GM19351 (cell line): ENCODE data around the gene UQCC2.

ENCODE experiments used
- ATAC-seq: cut with Tn5 transposase; IDR thresholded peaks from one replicate; pipeline ENCODE4 v1.9.1; 2021; ENCODE audit warnings: mild to moderate bottlenecking, moderate library complexity; ENCODE audit not compliant: unreplicated experiment

Gene UQCC2

GRCh38 chr6:33744001-33744848 is 32.7 kb upstream of the UQCC2 start:
- ATAC-seq = no peak

DNA sequence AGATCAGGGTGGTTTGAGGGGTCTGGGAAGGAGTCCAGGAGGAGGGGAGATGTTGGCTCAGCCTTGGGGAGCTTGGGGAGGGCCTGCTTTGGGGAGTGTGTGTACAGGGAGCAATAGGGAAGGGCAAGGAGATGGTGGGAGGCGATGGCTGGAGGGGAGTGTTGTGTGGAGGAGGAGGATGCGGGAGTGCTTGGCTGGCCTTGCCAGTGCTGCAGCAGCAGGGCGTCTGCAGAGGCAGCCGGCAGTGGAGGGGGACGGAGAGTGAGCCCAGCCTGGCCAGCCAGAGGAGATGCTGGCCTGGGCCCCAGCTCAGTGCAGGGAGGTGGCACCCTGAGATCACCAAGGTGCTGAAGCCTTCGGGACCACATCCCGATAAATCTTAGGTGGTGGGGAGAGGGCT is 31.3 kb upstream of the UQCC2 start:
- ATAC-seq = no peak

DNA sequence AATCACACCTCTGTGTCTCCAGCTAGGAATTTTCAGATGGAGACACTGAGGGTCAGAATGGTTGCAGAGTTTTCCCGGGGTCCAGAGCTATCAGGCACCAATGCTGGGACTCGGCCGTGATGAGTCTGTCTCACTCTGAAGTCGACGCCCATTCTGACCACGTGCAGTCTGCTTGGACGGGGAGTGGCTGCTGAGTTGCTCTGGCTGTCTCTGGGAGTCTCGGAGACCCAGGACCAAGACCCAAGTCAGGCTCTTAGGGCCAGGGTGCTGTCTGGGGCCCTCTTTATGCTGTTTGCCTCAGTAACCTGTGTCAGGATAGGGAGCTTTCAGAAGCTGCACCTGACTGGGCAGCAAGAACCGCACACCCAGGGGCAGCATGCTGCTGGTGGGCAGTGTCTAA is 30.6 kb upstream of the UQCC2 start:
- ATAC-seq = no peak

GRCh38 chr6:33740794-33741193 is 29.3 kb upstream of the UQCC2 start:
- no peak for ATAC-seq

- no peak for ATAC-seq
Observed at GRCh38 chr6:33740204-33740608, 28.7 kb upstream of the UQCC2 start.

DNA sequence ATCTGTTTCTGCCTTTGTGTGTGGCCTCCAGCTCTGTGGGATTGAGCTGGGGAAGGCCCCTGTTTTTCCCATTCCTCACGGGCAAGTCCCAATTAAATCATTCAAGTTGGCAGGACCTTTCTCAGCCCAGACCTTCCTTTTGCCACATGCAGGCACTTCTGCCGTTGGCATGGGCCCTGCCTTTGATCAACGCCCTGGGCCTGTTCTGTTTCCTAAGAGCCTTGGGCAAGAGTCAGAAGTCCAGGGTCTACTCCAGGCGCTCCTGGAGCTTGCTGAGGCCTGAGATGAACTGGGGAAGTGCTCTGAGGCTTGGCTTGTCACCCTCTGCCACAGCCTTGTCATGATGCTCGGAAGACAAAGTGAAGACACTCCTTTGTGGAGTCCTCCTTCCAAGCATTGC is 28.1 kb upstream of the UQCC2 start:
- no peak for ATAC-seq

DNA sequence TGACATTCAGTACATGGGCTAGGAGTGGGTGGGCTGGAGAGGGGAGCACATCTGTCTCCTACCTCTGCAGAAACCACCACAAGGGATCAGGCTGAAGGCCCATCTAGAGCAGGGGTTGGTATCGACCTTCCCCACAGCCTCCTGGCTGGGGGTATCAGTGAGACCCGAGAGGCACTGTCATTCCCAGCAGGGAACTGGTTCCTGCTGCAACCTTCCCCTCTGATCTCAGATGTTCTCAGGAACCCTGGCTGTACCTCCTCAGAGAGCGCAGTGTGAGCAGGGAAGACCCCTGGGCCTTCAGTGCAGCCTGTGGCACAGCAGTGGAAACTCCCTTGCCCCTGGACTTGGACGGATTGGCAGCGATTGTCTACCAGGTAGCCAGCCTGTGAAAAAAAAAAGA is 27.4 kb upstream of the UQCC2 start:
- no peak for ATAC-seq

- no peak for ATAC-seq
Observed at GRCh38 chr6:33738153-33738552, 26.7 kb upstream of the UQCC2 start.

DNA sequence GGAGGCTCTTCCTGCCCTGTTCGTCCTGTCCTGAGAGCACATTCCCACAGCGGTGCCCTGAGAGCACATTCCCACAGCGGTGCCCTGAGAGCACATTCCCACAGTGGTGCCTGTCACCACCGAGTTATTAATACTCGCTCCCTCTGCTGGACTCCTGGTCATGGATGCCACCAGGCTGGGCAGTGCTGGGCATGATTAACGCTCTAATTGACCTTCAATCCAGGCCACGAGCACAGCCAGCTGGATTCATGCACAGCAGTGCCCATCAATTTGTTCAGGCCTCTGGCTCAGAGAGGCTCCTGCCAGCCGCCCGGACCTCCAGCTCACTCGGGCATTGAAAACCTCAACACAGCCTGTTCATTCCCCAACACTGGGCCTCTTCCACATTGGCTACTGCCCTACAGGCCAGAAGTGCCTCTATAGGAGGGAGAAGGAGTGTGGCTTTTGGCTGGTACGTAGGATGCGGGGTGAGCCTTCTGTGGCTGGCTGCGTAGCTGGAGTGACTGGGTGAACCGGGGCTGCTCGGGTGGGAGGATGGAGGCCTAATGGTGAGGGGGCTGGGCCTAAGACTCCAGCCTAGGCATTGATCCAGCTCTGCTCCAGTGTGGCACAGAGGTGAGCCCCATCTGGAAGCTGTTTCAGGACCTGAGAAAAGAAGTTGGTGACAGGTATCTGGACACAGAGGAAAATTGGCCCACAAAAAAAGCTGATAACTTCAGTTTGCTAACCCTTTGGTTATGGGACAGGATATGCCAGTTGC is 25.9 kb upstream of the UQCC2 start:
- no peak for ATAC-seq

- no peak for ATAC-seq
Observed at GRCh38 chr6:33735216-33735615, 23.7 kb upstream of the UQCC2 start.

- no peak for ATAC-seq
Observed at GRCh38 chr6:33733709-33734007, 22.2 kb upstream of the UQCC2 start.

GRCh38 chr6:33732817-33733708 is 21.6 kb upstream of the UQCC2 start:
- ATAC-seq = no peak

GRCh38 chr6:33732385-33732784 is 20.9 kb upstream of the UQCC2 start:
- ATAC-seq = no peak

- ATAC-seq = no peak
Observed at GRCh38 chr6:33731751-33732282, 20.3 kb upstream of the UQCC2 start.

DNA sequence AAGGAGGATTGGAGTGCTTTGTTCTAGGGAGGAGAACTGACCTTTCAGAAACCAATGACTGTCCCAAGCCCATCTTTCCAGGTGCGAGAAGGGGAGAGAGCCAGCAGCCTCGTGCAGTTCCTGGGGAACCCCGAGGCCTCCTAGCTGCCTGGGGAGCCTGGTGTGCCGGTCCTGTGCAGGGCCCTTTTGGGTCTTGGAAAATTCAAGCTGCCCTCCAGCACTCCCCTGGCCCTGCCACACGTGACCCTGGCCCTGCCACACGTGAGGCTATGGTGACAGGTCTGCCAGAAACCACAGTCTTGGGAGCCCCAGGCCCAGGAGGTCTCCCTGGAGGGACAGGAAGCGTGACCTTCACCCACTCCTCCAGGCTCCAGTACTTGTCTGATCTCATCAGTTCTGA is 19.5 kb upstream of the UQCC2 start:
- ATAC-seq = no peak

DNA sequence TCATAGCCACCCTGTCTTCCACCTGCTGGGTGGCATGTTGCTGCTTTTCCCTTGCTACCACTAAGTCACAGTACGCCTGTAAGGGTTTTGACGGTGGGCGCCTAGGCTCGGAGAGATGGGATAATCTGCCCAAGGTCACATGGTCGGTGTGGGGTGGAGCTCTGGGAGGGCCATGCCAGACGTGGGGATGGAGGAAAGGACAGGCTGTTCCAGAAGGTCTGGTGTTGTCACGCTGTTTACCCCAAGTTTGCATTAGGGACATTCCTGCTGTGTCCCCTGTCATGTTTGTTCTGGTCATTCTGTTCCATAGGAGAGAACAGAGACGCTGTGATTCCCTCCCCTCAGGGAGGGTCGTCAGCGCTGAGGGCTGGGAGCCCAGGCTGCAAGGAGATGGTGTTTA is 19.1 kb upstream of the UQCC2 start:
- no peak for ATAC-seq

DNA sequence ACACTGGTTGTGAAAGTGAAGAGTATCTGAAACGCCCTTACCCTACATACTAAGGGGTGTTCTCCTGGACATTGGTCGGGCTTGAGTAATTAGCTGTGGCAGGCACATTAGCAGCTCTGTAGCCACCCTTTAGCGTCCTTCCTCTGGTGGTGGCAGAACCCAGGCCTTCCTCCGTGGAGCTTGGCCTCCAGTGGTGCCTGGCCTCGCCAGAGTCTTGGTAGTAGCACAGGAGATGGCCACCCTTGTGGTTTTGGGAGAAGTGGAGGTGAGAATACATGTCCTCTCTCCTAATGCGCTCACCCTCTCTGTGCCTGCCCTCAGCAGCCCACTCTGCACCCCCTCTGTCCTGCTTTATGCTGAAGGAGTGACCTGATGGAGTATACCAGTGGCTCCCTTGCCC is 17.6 kb upstream of the UQCC2 start:
- ATAC-seq = no peak

DNA sequence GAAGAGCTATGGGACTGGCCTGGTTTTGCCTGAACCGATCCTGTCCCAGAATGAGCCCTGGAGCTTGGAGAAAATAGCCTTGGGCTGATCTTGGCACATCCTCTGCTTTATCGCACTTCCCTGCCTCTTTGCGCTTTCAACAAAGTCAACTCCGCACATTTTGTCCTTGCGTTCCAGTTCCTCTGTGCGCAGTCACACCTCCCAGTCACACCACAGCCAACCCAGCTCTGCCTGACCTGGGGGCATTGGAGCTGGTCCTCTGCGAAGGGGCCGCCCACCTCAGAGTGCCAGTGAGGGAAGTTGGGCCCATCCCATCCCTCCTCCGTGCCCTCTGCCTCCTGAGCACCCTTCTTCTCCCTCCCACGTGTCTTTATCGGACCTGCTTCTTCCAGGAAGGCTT is 16.9 kb upstream of the UQCC2 start:
- no peak for ATAC-seq

DNA sequence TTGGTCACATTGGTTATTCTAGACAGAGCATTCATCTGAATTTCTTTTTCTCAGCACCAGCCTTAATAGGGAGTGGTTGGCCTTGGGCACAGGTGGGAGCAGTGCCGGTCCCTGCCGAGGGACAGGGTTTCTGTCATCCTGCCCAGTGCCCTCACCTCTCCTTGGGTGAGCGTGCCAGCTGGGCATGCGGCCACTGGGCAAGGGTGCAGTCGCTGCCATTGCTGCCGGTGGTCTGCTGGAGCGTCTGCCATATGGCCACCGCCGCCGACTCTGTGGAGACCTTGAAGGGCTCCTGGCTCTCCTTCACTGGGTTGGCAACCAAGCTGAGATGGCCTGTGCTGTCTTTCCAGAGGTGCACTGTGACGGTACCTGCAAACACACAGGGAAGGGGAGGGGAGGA is 16.4 kb upstream of the UQCC2 start:
- ATAC-seq = no peak

DNA sequence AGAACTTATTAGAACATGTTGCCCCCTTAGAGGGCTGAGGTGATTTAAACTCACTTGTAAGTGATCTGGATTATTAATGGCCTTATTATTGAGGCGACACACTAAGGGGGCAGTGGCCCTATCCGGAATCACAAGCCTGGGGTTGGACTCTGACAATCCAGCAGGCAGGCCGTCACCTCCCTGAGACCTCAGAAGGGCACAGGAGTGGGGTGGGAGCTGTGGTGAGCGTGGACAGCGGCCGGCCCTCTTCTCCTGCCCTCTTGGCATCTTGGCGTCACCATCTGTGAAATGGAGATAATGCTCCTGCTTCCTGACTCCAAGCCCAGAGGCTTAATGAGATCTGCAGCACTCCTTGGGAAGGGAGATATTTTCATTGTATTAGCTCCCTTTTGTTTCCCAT is 15.6 kb upstream of the UQCC2 start:
- no peak for ATAC-seq

DNA sequence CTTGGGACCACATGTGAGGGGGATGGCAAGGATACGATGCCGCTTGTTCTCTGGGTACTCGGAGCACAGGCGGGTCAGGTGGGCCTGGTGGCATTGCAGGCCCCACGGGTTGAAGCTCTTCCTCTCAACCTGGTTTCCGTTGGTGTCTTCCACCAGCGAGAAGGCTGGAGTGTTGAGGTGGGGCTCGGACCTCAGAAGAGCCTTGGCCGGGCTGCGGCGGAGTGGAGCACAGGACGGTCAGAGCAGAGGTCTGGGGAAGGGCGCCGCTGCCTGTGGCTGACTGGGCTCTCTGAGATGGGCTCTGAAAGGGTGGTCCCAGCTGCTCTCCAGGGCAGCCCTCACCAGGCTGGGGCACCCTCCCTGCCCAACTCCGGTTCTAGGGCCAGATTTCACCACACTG is 15.2 kb upstream of the UQCC2 start:
- no peak for ATAC-seq
